DND-41 (cell line): ENCODE measurements around the gene TBPL1.

ENCODE experiments used
- EZH2 ChIP-seq: IDR thresholded peaks from 3 replicates; pipeline ENCODE4 v1.6.1; 2012; ENCODE audit warnings: borderline replicate concordance, low read depth, mild to moderate bottlenecking, moderate library complexity, low read length, inconsistent platforms; ENCODE audit not compliant: severe bottlenecking
- TF ChIP-seq, protein P1 (sequence below): IDR thresholded peaks from 2 replicates; pipeline ENCODE4 v1.5.1; 2012; ENCODE audit warnings: borderline replicate concordance, low read length, moderate library complexity, mild to moderate bottlenecking; ENCODE audit not compliant: poor library complexity, severe bottlenecking; ENCODE audit errors: extremely low read depth

GRCh38 chr6:133951881-133952814, 876 bp upstream of the TBPL1 start:
- TF ChIP-seq, protein P1, sequence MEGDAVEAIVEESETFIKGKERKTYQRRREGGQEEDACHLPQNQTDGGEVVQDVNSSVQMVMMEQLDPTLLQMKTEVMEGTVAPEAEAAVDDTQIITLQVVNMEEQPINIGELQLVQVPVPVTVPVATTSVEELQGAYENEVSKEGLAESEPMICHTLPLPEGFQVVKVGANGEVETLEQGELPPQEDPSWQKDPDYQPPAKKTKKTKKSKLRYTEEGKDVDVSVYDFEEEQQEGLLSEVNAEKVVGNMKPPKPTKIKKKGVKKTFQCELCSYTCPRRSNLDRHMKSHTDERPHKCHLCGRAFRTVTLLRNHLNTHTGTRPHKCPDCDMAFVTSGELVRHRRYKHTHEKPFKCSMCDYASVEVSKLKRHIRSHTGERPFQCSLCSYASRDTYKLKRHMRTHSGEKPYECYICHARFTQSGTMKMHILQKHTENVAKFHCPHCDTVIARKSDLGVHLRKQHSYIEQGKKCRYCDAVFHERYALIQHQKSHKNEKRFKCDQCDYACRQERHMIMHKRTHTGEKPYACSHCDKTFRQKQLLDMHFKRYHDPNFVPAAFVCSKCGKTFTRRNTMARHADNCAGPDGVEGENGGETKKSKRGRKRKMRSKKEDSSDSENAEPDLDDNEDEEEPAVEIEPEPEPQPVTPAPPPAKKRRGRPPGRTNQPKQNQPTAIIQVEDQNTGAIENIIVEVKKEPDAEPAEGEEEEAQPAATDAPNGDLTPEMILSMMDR: no peak
- TF ChIP-seq EZH2: peak; percentile 71
